Right lobe of liver (tissue), 6 donors: ENCODE measurements around the gene HPS4. TPM values are rescaled to one million over a fixed set of nuclear protein-coding genes. Genes with fewer than 3 reads are reported as not detected.

ENCODE experiments used
- ATAC-seq, 4 donors: fragments of 200-7000 bp; cut with Tn5 transposase; one replicate each; pipeline ENCODE4 v1.9.1; 2020; ENCODE audit warnings: mild to moderate bottlenecking in 4 of 4, moderate library complexity in 4 of 4
- DNase-seq, 3 donors: peaks; one replicate each; pipeline ENCODE4 v3.0.0-alpha.2; 2020
- H3K27ac ChIP-seq, 3 donors: fragments of 200-600 bp; one replicate each; pipeline ENCODE4 v1.8.0; 2022
- H3K27me3 ChIP-seq, 2 donors: fragments of 200-600 bp; one replicate each; pipeline ENCODE4 v1.8.0; 2022
- H3K36me3 ChIP-seq, 4 donors: fragments of 200-600 bp; sonication (generic) in 1 of 4; one replicate each; pipeline versions ENCODE4 v1.5.1 to v1.8.0; 2017 to 2022; ENCODE audit warnings: control low read depth in 1 of 4
- H3K4me1 ChIP-seq, 4 donors: fragments of 200-600 bp; sonication (generic) in 1 of 4; one replicate each; pipeline versions ENCODE4 v1.5.1 to v1.8.0; 2017 to 2022; ENCODE audit warnings: control low read depth in 1 of 4
- H3K4me3 ChIP-seq, 3 donors: fragments of 200-600 bp; one replicate each; pipeline ENCODE4 v1.8.0; 2022
- H3K9me3 ChIP-seq, 4 donors: fragments of 200-600 bp; sonication (generic) in 1 of 4; one replicate each; pipeline versions ENCODE4 v1.5.1 to v1.8.0; 2017 to 2022; ENCODE audit warnings: control low read depth in 1 of 4
- CTCF ChIP-seq, 4 donors: fragments of 200-600 bp in 3 of 4; fragments of 450-650 bp in 1 of 4; IDR thresholded peaks; one replicate each; pipeline versions ENCODE4 v1.5.1 to v1.8.0; 2016 to 2022; ENCODE audit warnings: antibody characterized with exemption in 4 of 4, mild to moderate bottlenecking in 2 of 4
- POLR2A ChIP-seq: fragments of 450-650 bp; IDR thresholded peaks from one replicate; pipeline ENCODE4 v1.6.1; 2017; ENCODE audit warnings: antibody characterized with exemption, mild to moderate bottlenecking
- WGBS: methylation state at CpG from one replicate; pipeline ENCODE4 v1.1.6; 2018; ENCODE audit warnings: low coverage, low lambda C conversion rate; ENCODE audit not compliant: insufficient coverage; ENCODE audit errors: missing lambda C conversion rate; 5-methylcytosine and 5-hydroxymethylcytosine counted together
- intact Hi-C, 2 donors: fragments of 100-400 bp; cut with DNase I; formaldehyde crosslinking; loops; one replicate each; pipeline versions ENCODE4 v1.11.2 to v1.14.1; 2022
- total RNA-seq, 6 experiments: library from RNA; depleted of rRNA in 2 of 6; stranded (reverse); fragments of >200 nt in 2 of 6; fragmentation: NEBNext Ultra II Directional in 3 of 6; extraction: Animal tissue kit (Norgen Biotek cat#: 25700) in 3 of 6; gene quantifications; one replicate each; pipeline versions ENCODE4 v1.1.0 to v1.2.4, GENCODE V29; 2016 to 2023
- donor health status: DM: no; HTN: yes; CAD: no.
- donor health status: DM: no; HTN: no; CAD: no.
- donor health status: DM: no; HTN: no; CAD: no.
- donor health status: DM: no; HTN: yes; CAD: no.
- donor health status: DM: no; HTN: yes; CAD: no.

The HPS4 gene
- total RNA-seq, 6 experiments from 2014 or later: 10.7 to 13.8 (median 12.6) TPM

- TF ChIP-seq POLR2A: no peak
- no peaks in the 10 kb centered on the region for H3K4me1 ChIP-seq
- intact Hi-C loops: no loop called here
- H3K27me3 ChIP-seq: no peaks in the 10 kb centered on the region
- WGBS: 64% methylated on average over 12 of the region's 13 CpGs
- no peak overlapping the region for H3K4me3 ChIP-seq
- no peaks in the 10 kb centered on the region for H3K36me3 ChIP-seq
- ATAC-seq (no peak), DNase-seq (no peak)
- no peak overlapping the region for H3K27ac ChIP-seq
- H3K9me3 ChIP-seq: no peaks in the 10 kb centered on the region
Measured at GRCh38 chr22:26431261-26431995, 52.2 kb downstream of the HPS4 start.

GRCh38 chr22:26430600-26430999 lies 53.0 kb downstream of the HPS4 start:
- no peaks in the 10 kb centered on the region for H3K9me3 ChIP-seq
- no peak for ATAC-seq
- WGBS: 44% methylated on average over 2 of the region's 2 CpGs
- TF ChIP-seq POLR2A: no peak
- TF ChIP-seq CTCF (IDR thresholded peaks at IDR 0.05): no peak
- no peaks in the 10 kb centered on the region for H3K27me3 ChIP-seq
- DNase-seq: no peak
- H3K4me1 ChIP-seq: no peaks in the 10 kb centered on the region
- no peak overlapping the region for H3K27ac ChIP-seq
- no peaks in the 10 kb centered on the region for H3K36me3 ChIP-seq
- H3K4me3 ChIP-seq: no peak overlapping the region
- intact Hi-C loops: no loop called here

- no peak for DNase-seq
- H3K27ac ChIP-seq: no peak overlapping the region
Measured at GRCh38 chr22:26429458-26430286, 53.9 kb downstream of the HPS4 start.

GRCh38 chr22:26428515-26429457 lies 54.8 kb downstream of the HPS4 start, which contains the start of gene ASPHD2:
Gene ASPHD2 (plus strand): TSS chr22:26429260. CDS start chr22:26433616, 4,356 bp downstream.
- WGBS: 2% methylated on average over 37 of the region's 96 CpGs
- H3K27ac ChIP-seq: peak within 1 kb of the TSS in 1 of 3 donors; percentile 31
- H3K9me3 ChIP-seq: no peaks in the 10 kb centered on the region
- H3K4me3 ChIP-seq: peak within 1 kb of the TSS; percentile 29 to 56 (median 43)
- no peaks in the 10 kb centered on the region for H3K4me1 ChIP-seq
- intact Hi-C loops: no loop called here
- TF ChIP-seq CTCF (IDR thresholded peaks at IDR 0.05) (no peak), POLR2A (peak; percentile 14)
- ATAC-seq (peak; percentile 62 to 77 (median 70)), DNase-seq (peak in 2 of 3 donors; percentile 49 to 58)
- no peaks in the 10 kb centered on the region for H3K27me3 ChIP-seq
- H3K36me3 ChIP-seq: no peaks in the 10 kb centered on the region

More at GRCh38 chr22:26429458-26430286, 53.9 kb downstream of the HPS4 start:
- H3K9me3 ChIP-seq: no peaks in the 10 kb centered on the region
- no peak for ATAC-seq
- no peaks in the 10 kb centered on the region for H3K27me3 ChIP-seq
- 8% methylated on average over 17 of the region's 50 CpGs for WGBS
- H3K4me3 ChIP-seq: peak overlapping the region in 2 of 3 donors; percentile 21 to 56
- H3K36me3 ChIP-seq: no peaks in the 10 kb centered on the region
- TF ChIP-seq CTCF (IDR thresholded peaks at IDR 0.05) (no peak), POLR2A (no peak)
- H3K4me1 ChIP-seq: no peaks in the 10 kb centered on the region
- intact Hi-C loops: no loop called here
